CD8-positive, alpha-beta memory T cell (primary cell): ENCODE data around the gene C21orf58. TPM values are rescaled to one million over a fixed set of nuclear protein-coding genes. Genes with fewer than 3 reads are reported as not detected.
"Not testable (repeated sequence)": the region's sequence is repeated elsewhere in the genome, so short reads cannot be mapped to it uniquely, and the experiment has no call there.

ENCODE experiments used
- CTCF ChIA-PET: fragments of 350-600 bp; sonication (Branson Sonifier 250); formaldehyde crosslinking; loops from one replicate; lab custom pipeline; 2021; ENCODE audit warnings: antibody characterized with exemption; lab: Charles Lee
- POLR2A ChIA-PET: fragments of 350-600 bp; sonication (Branson Sonifier 250); formaldehyde crosslinking; loops from one replicate; lab custom pipeline; 2021; ENCODE audit warnings: antibody characterized with exemption; lab: Charles Lee
- DNase-seq, 5 donors: peaks; one replicate each; pipeline versions ENCODE4 v3.0.0 to v3.0.0-alpha.2; 2020 to 2022; ENCODE audit warnings: mixed read lengths in 1 of 5
- H3K27ac ChIP-seq: one replicate; pipeline ENCODE4 v1.7.0; 2013; ENCODE audit warnings: low read depth, mild to moderate bottlenecking, low read length, moderate library complexity
- H3K27me3 ChIP-seq: 2 replicates; pipeline ENCODE4 v1.7.0; 2013; ENCODE audit warnings: low read length, mild to moderate bottlenecking; ENCODE audit not compliant: insufficient read depth, poor library complexity, severe bottlenecking
- H3K36me3 ChIP-seq: 2 replicates; pipeline ENCODE4 v1.7.0; 2013; ENCODE audit warnings: mild to moderate bottlenecking, low read length, moderate library complexity; ENCODE audit not compliant: insufficient read depth
- H3K4me1 ChIP-seq: 2 replicates; pipeline ENCODE4 v1.7.0; 2013; ENCODE audit warnings: mild to moderate bottlenecking, low read length, moderate library complexity; ENCODE audit not compliant: insufficient read depth
- H3K4me3 ChIP-seq: 2 replicates; pipeline ENCODE4 v1.7.0; 2013; ENCODE audit warnings: mild to moderate bottlenecking, low read length
- H3K9me3 ChIP-seq: 2 replicates; pipeline ENCODE4 v1.7.0; 2013; ENCODE audit warnings: mild to moderate bottlenecking, low read length
- H3K27ac Mint-ChIP-seq, 8 donors: one replicate each; pipeline ENCODE4 v1.8.0; 2020 to 2021; ENCODE audit warnings: mixed read lengths in 8 of 8, mild to moderate bottlenecking in 6 of 8, inconsistent platforms in 3 of 8, moderate library complexity in 3 of 8
- H3K27me3 Mint-ChIP-seq, 2 donors: one replicate each; pipeline ENCODE4 v1.8.0; 2020 to 2021; ENCODE audit warnings: mixed read lengths in 2 of 2, mild to moderate bottlenecking in 1 of 2, moderate library complexity in 1 of 2
- H3K36me3 Mint-ChIP-seq, 3 donors: one replicate each; pipeline ENCODE4 v1.8.0; 2020 to 2021; ENCODE audit warnings: mixed read lengths in 3 of 3, inconsistent platforms in 1 of 3, mild to moderate bottlenecking in 1 of 3
- H3K4me1 Mint-ChIP-seq, 3 donors: one replicate each; pipeline ENCODE4 v1.8.0; 2020 to 2021; ENCODE audit warnings: mixed read lengths in 3 of 3, inconsistent platforms in 1 of 3, mild to moderate bottlenecking in 1 of 3
- H3K4me3 Mint-ChIP-seq, 7 donors: one replicate each; pipeline ENCODE4 v1.8.0; 2020 to 2021; ENCODE audit warnings: mixed read lengths in 7 of 7, mild to moderate bottlenecking in 6 of 7, moderate library complexity in 4 of 7, inconsistent platforms in 2 of 7
- H3K9me3 Mint-ChIP-seq, 5 donors: one replicate each; pipeline ENCODE4 v1.8.0; 2020 to 2022; ENCODE audit warnings: mixed read lengths in 5 of 5, mild to moderate bottlenecking in 3 of 5, moderate library complexity in 2 of 5, inconsistent platforms in 1 of 5
- polyA plus RNA-seq: library from polyadenylated mRNA; unstranded; fragments of 300-500 nt; fragmentation: Illumina TruSeq; gene quantifications from one replicate; pipeline ENCODE4 v1.2.3, GENCODE V29; 2021
- total RNA-seq, 2 experiments: library from RNA; stranded (reverse); gene quantifications; one replicate each; pipeline ENCODE4 v1.2.3, GENCODE V29; 2021

The C21orf58 gene
- total and polyA plus RNA-seq, 3 experiments from 2014 or later, result 0.62 to 14.5 (median 13.4) TPM

GRCh38 chr21:46319186-46319585 lies 4.5 kb downstream of the C21orf58 start:
- DNase-seq, result no peak
- no peaks in the 10 kb centered on the region for H3K36me3 ChIP-seq
- peaks cover 20% of the 10 kb centered on the region for H3K4me1 ChIP-seq
- POLR2A ChIA-PET, result no interaction called here
- no peaks in the 10 kb centered on the region for H3K9me3 ChIP-seq
- peaks cover 0 to 2% (median 0%) of the 10 kb centered on the region in 5 donors for H3K9me3 Mint-ChIP-seq
- H3K27ac ChIP-seq, result no peak overlapping the region
- no peaks in the 10 kb centered on the region for H3K27me3 ChIP-seq
- H3K4me3 ChIP-seq, result no peak overlapping the region
- peaks cover 16 to 27% (median 22%) of the 10 kb centered on the region in 3 donors for H3K4me1 Mint-ChIP-seq
- no peaks in the 10 kb centered on the region for H3K27me3 Mint-ChIP-seq
- CTCF ChIA-PET, result no interaction called here
- no peak overlapping the region for H3K27ac Mint-ChIP-seq
- H3K36me3 Mint-ChIP-seq, result peaks cover 0 to 5% (median 0%) of the 10 kb centered on the region in 3 donors
- no peak overlapping the region for H3K4me3 Mint-ChIP-seq

DNA sequence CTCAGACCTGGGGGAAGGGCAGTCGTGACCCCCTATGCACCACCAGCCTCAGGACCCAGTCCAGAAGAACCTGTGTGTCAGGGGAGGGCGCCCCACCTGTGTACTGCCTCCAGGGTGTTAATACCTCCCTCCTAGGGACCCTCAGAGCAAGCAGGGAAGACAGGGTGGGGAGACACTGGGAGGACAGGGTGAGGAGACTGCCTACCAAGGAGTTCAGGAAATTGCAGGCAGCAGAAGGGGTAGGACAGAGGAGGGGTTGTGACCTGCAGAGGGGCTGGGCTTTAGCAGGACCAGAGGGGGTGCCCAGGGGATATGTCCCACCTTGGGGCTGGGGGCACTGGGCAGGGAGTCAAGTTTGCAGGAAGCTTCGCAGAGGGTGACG lies 5.2 kb downstream of the C21orf58 start:
- H3K4me3 ChIP-seq, result no peak overlapping the region
- H3K27me3 ChIP-seq, result no peaks in the 10 kb centered on the region
- Mint-ChIP-seq H3K4me3 (no peak overlapping the region), H3K9me3 (no peaks in the 10 kb centered on the region), H3K27me3 (no peaks in the 10 kb centered on the region), H3K4me1 (peaks cover 16 to 27% (median 22%) of the 10 kb centered on the region in 3 donors), H3K27ac (no peak overlapping the region), H3K36me3 (peaks cover 0 to 1% (median 0%) of the 10 kb centered on the region in 3 donors)
- no peak for DNase-seq
- CTCF ChIA-PET, result no interaction called here
- no peak overlapping the region for H3K27ac ChIP-seq
- H3K9me3 ChIP-seq, result no peaks in the 10 kb centered on the region
- H3K36me3 ChIP-seq, result no peaks in the 10 kb centered on the region
- POLR2A ChIA-PET, result no interaction called here
- H3K4me1 ChIP-seq, result peaks cover 20% of the 10 kb centered on the region

GRCh38 chr21:46317710-46318463 lies 5.8 kb downstream of the C21orf58 start:
- Histone ChIP-seq H3K4me1 (peaks cover 15% of the 10 kb centered on the region), H3K9me3 (no peaks in the 10 kb centered on the region), H3K4me3 (no peak overlapping the region), H3K27me3 (no peaks in the 10 kb centered on the region), H3K27ac (no peak overlapping the region), H3K36me3 (no peaks in the 10 kb centered on the region)
- no peaks in the 10 kb centered on the region for H3K27me3 Mint-ChIP-seq
- no peaks in the 10 kb centered on the region for H3K36me3 Mint-ChIP-seq
- no peak for DNase-seq
- no peak overlapping the region for H3K27ac Mint-ChIP-seq
- ChIA-PET CTCF (no interaction called here), POLR2A (no interaction called here)
- peak overlapping the region in 1 of 7 donors; percentile 51 for H3K4me3 Mint-ChIP-seq
- peaks cover 12 to 23% (median 19%) of the 10 kb centered on the region in 3 donors for H3K4me1 Mint-ChIP-seq
- H3K9me3 Mint-ChIP-seq, result no peaks in the 10 kb centered on the region

- H3K4me3 Mint-ChIP-seq, result no peak overlapping the region
- Histone ChIP-seq H3K36me3 (no peaks in the 10 kb centered on the region), H3K9me3 (no peaks in the 10 kb centered on the region), H3K4me1 (peaks cover 4% of the 10 kb centered on the region), H3K27me3 (no peaks in the 10 kb centered on the region), H3K27ac (no peak overlapping the region), H3K4me3 (no peak overlapping the region)
- H3K36me3 Mint-ChIP-seq, result no peaks in the 10 kb centered on the region
- H3K27me3 Mint-ChIP-seq, result no peaks in the 10 kb centered on the region
- H3K27ac Mint-ChIP-seq, result no peak overlapping the region
- POLR2A ChIA-PET, result interaction anchor here (0.6 kb wide), 1 partner anchor 10 kb away, joined by 8 read pairs; no protein-coding TSS in a partner anchor
- peaks cover 5 to 12% (median 8%) of the 10 kb centered on the region in 3 donors for H3K4me1 Mint-ChIP-seq
- no peak for DNase-seq
- CTCF ChIA-PET, result no interaction called here
- H3K9me3 Mint-ChIP-seq, result no peaks in the 10 kb centered on the region
Observed at GRCh38 chr21:46316708-46317324, 6.9 kb downstream of the C21orf58 start.

DNA sequence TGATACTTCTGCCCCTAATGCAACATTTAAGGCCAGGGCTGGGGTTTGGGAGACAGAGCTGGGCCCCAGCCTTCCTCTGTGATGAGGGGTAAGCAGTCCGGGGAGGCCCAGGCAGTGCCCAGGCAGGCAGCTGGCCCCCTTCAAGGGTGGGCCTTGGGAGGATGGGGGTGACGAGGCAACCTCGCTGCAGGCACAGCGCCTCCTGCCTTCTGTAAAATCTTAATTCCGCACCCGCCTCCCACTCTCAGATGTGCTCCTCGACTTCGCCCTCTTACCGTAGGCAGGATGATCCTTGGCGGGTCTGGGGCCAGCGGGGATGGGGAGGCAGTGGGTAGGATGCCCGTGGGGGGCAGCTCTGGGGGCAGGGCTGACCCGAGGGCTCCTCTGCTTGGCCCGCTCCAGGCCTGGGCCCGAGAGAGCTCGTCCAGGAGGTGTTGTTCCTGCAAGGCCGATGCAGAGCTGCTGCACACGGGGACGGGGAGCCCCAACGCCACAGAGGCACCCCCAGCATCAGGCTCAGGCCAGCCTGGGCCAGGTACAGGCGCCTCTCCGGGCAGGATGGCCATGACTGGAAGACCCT lies 9.1 kb downstream of the C21orf58 start:
- Histone ChIP-seq H3K27me3 (no peaks in the 10 kb centered on the region), H3K4me1 (no peaks in the 10 kb centered on the region), H3K36me3 (no peaks in the 10 kb centered on the region), H3K4me3 (no peak overlapping the region), H3K27ac (no peak overlapping the region), H3K9me3 (no peaks in the 10 kb centered on the region)
- H3K4me3 Mint-ChIP-seq, result no peak overlapping the region
- DNase-seq, result no peak
- no peaks in the 10 kb centered on the region for H3K36me3 Mint-ChIP-seq
- ChIA-PET CTCF (no interaction called here), POLR2A (no interaction called here)
- H3K9me3 Mint-ChIP-seq, result no peaks in the 10 kb centered on the region
- H3K4me1 Mint-ChIP-seq, result no peaks in the 10 kb centered on the region
- no peaks in the 10 kb centered on the region for H3K27me3 Mint-ChIP-seq
- H3K27ac Mint-ChIP-seq, result no peak overlapping the region

DNA sequence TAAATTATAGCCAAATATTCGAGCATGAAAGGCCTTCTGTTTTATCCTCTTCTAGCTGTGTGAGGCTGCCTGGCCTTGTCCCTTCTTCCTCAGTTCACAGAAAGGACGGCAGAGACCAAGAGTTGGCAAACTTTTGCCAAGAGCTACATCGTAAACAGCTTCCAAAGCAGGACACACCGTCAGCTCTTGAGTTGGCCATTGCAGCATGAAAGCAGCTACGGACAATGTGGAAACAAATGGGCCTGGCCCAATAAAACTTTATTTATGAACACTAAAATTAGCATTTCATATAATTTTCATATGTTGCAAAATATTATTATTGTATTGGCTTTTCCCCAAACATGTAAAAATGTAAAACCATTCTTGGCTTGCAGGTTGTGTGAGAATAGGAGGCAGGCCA lies 10.7 kb downstream of the C21orf58 start:
- H3K4me3 Mint-ChIP-seq, result no peak overlapping the region
- no peaks in the 10 kb centered on the region for H3K9me3 Mint-ChIP-seq
- Histone ChIP-seq H3K9me3 (no peaks in the 10 kb centered on the region), H3K4me3 (no peak overlapping the region), H3K27me3 (no peaks in the 10 kb centered on the region), H3K27ac (no peak overlapping the region), H3K36me3 (no peaks in the 10 kb centered on the region), H3K4me1 (no peaks in the 10 kb centered on the region)
- no peaks in the 10 kb centered on the region for H3K4me1 Mint-ChIP-seq
- no peak for DNase-seq
- no peaks in the 10 kb centered on the region for H3K27me3 Mint-ChIP-seq
- ChIA-PET CTCF (no interaction called here), POLR2A (interaction anchor here (1.1 kb wide), 1 partner anchor 103 kb away, joined by 3 read pairs; no protein-coding TSS in a partner anchor)
- H3K36me3 Mint-ChIP-seq, result no peaks in the 10 kb centered on the region
- no peak overlapping the region for H3K27ac Mint-ChIP-seq

- CTCF ChIA-PET, result no interaction called here
- Histone ChIP-seq H3K27ac (no peak overlapping the region), H3K4me3 (no peak overlapping the region), H3K9me3 (no peaks in the 10 kb centered on the region), H3K4me1 (no peaks in the 10 kb centered on the region), H3K27me3 (no peaks in the 10 kb centered on the region), H3K36me3 (no peaks in the 10 kb centered on the region)
- POLR2A ChIA-PET, result no interaction called here
- Mint-ChIP-seq H3K4me1 (no peaks in the 10 kb centered on the region), H3K9me3 (no peaks in the 10 kb centered on the region), H3K27ac (no peak overlapping the region), H3K36me3 (peaks cover 0 to 1% (median 0%) of the 10 kb centered on the region in 3 donors), H3K4me3 (no peak overlapping the region), H3K27me3 (no peaks in the 10 kb centered on the region)
- DNase-seq, result no peak
Observed at GRCh38 chr21:46311568-46311967, 12.1 kb downstream of the C21orf58 start.

- H3K4me1 Mint-ChIP-seq, H3K27me3 Mint-ChIP-seq, POLR2A ChIA-PET, H3K9me3 Mint-ChIP-seq, H3K4me1 ChIP-seq, DNase-seq, H3K27ac ChIP-seq, H3K36me3 ChIP-seq, H3K27ac Mint-ChIP-seq, H3K9me3 ChIP-seq, H3K36me3 Mint-ChIP-seq, H3K4me3 ChIP-seq, H3K27me3 ChIP-seq, H3K4me3 Mint-ChIP-seq: not testable (repeated sequence)
- CTCF ChIA-PET, result interaction anchor here (0.7 kb wide), 1 partner anchor 121 kb away, joined by 3 read pairs; no protein-coding TSS in a partner anchor
Observed at GRCh38 chr21:46310260-46310659, 13.4 kb downstream of the C21orf58 start.
